SK-N-SH (cell line): Measurements from ENCODE around the gene SCD5. TPM values are rescaled to one million over a fixed set of nuclear protein-coding genes. Genes with fewer than 3 reads are reported as not detected.

ENCODE experiments used
- CTCF ChIA-PET: fragments of 300-600, 350-600 bp; formaldehyde crosslinking; extraction: SDS; loops from one replicate; lab custom pipeline; 2021; lab: Yijun Ruan, JAX
- POLR2A ChIA-PET: fragments of 350-600 bp; sonication (Branson Sonifier 250); formaldehyde crosslinking; extraction: SDS; loops from one replicate; lab custom pipeline; 2020; ENCODE audit warnings: antibody characterized with exemption, inconsistent platforms; lab: Yijun Ruan, JAX
- DNase-seq: peaks from one replicate; pipeline ENCODE4 v3.0.0; 2012
- H2AFZ ChIP-seq: fragments of 200-600 bp; sonication (generic); 2 replicates; pipeline ENCODE4 v1.8.1; 2016; ENCODE audit warnings: antibody characterized with exemption, mild to moderate bottlenecking, low read depth
- H3F3A ChIP-seq: fragments of 200-600 bp; sonication (generic); replicated peaks from 2 replicates; pipeline ENCODE3; 2016; ENCODE audit warnings: antibody characterized with exemption, mild to moderate bottlenecking; ENCODE audit not compliant: insufficient read depth
- H3K27ac ChIP-seq, 2 experiments: fragments of 200-500 bp in 1 of 2; fragments of 200-600 bp in 1 of 2; sonication (Bioruptor generic) in 1 of 2; sonication (generic), shearing (Covaris generic) in 1 of 2; 2 replicates each; pipeline versions ENCODE4 v1.5.1 to v1.6.1; 2014 to 2016; ENCODE audit warnings: low read depth in 2 of 2, inconsistent platforms in 1 of 2, low read length in 1 of 2, mild to moderate bottlenecking in 1 of 2, mixed read lengths in 1 of 2
- H3K27me3 ChIP-seq: fragments of 200-600 bp; sonication (generic), shearing (Covaris generic); 2 replicates; pipeline ENCODE4 v1.6.1; 2016; ENCODE audit warnings: mixed run types; ENCODE audit not compliant: insufficient read depth
- H3K36me3 ChIP-seq, 2 experiments: fragments of 200-500 bp in 1 of 2; fragments of 200-600 bp in 1 of 2; sonication (Bioruptor generic) in 1 of 2; sonication (generic) in 1 of 2; replicated peaks in 1 of 2; 2 replicates each; pipeline versions ENCODE3 to v1.5.1; 2014 to 2016; ENCODE audit warnings: low read length in 1 of 2, mild to moderate bottlenecking in 1 of 2; ENCODE audit not compliant: insufficient read depth in 2 of 2, control insufficient read depth in 1 of 2
- H3K4me1 ChIP-seq, 2 experiments: fragments of 200-500 bp in 1 of 2; fragments of 200-600 bp in 1 of 2; sonication (Bioruptor generic) in 1 of 2; sonication (generic), shearing (Covaris generic) in 1 of 2; 2 replicates each; pipeline versions ENCODE4 v1.5.1 to v1.6.1; 2014 to 2016; ENCODE audit warnings: low read depth in 1 of 2, low read length in 1 of 2, mixed run types in 1 of 2; ENCODE audit not compliant: insufficient read depth in 2 of 2, control insufficient read depth in 1 of 2
- H3K4me2 ChIP-seq: fragments of 200-600 bp; sonication (generic), shearing (Covaris generic); 2 replicates; pipeline ENCODE4 v1.6.1; 2017; ENCODE audit warnings: mixed run types
- H3K4me3 ChIP-seq, 2 experiments: fragments of 200-500 bp in 1 of 2; fragments of 200-600 bp in 1 of 2; sonication (Bioruptor generic) in 1 of 2; sonication (generic), shearing (Covaris generic) in 1 of 2; 2 replicates each; pipeline versions ENCODE4 v1.5.1 to v1.8.1; 2014 to 2016; ENCODE audit warnings: low read depth in 2 of 2, inconsistent platforms in 1 of 2, low read length in 1 of 2, mild to moderate bottlenecking in 1 of 2, mixed read lengths in 1 of 2, moderate library complexity in 1 of 2
- H3K79me2 ChIP-seq: fragments of 200-600 bp; sonication (generic); 2 replicates; pipeline ENCODE4 v1.8.1; 2017; ENCODE audit warnings: mild to moderate bottlenecking; ENCODE audit not compliant: insufficient read depth
- H3K9ac ChIP-seq: fragments of 200-600 bp; sonication (generic); 2 replicates; pipeline ENCODE4 v1.6.1; 2017; ENCODE audit warnings: mixed run types
- H3K9me2 ChIP-seq: fragments of 200-600 bp; sonication (generic); 2 replicates; pipeline ENCODE4 v1.6.1; 2017; ENCODE audit warnings: mixed run types
- H3K9me3 ChIP-seq: fragments of 200-600 bp; sonication (generic); 2 replicates; pipeline ENCODE4 v1.6.1; 2017; ENCODE audit warnings: mixed run types, mild to moderate bottlenecking, moderate library complexity
- H4K20me1 ChIP-seq: fragments of 200-600 bp; sonication (generic); 2 replicates; pipeline ENCODE4 v1.6.1; 2017; ENCODE audit warnings: mild to moderate bottlenecking, mixed run types; ENCODE audit not compliant: insufficient read depth
- CTCF ChIP-seq: fragments of 200-600 bp; sonication (generic); IDR thresholded peaks from 2 replicates; pipeline ENCODE4 v1.6.1; 2017; ENCODE audit warnings: antibody characterized with exemption, mild to moderate bottlenecking, moderate library complexity
- ELF1 ChIP-seq: IDR thresholded peaks from 2 replicates; pipeline ENCODE4 v1.4.0; 2012
- EZH2phosphoT487 ChIP-seq: fragments of 200-600 bp; sonication (generic); IDR thresholded peaks from 2 replicates; pipeline ENCODE4 v1.6.1; 2017; ENCODE audit warnings: low read depth, mixed run types, mild to moderate bottlenecking, antibody characterized with exemption, moderate library complexity, borderline replicate concordance
- FOSL2 ChIP-seq: IDR thresholded peaks from 2 replicates; pipeline ENCODE4 v1.4.0; 2012; ENCODE audit warnings: low read depth, mild to moderate bottlenecking, moderate library complexity, borderline replicate concordance
- FOXJ3 ChIP-seq: sonication (generic); formaldehyde crosslinking; IDR thresholded peaks from 2 replicates; pipeline ENCODE4 v1.5.1; 2020; ENCODE audit warnings: mild to moderate bottlenecking, missing genetic modification reagents
- FOXM1 ChIP-seq: IDR thresholded peaks from 2 replicates; pipeline ENCODE4 v1.4.0; 2012; ENCODE audit warnings: low read depth, mild to moderate bottlenecking
- GABPA ChIP-seq: IDR thresholded peaks from 2 replicates; pipeline ENCODE4 v1.4.0; 2012; ENCODE audit warnings: low read depth, mild to moderate bottlenecking
- GATA2 ChIP-seq: sonication (generic); formaldehyde crosslinking; IDR thresholded peaks from 2 replicates; pipeline ENCODE4 v1.5.0; 2020; ENCODE audit warnings: mild to moderate bottlenecking, missing genetic modification reagents
- IRF3 ChIP-seq: fragments of 150-350 bp; IDR thresholded peaks from 2 replicates; pipeline ENCODE4 v1.6.1; 2016; ENCODE audit warnings: mild to moderate bottlenecking, low read depth, low read length
- JUND ChIP-seq: IDR thresholded peaks from 2 replicates; pipeline ENCODE4 v1.4.0; 2012
- MXI1 ChIP-seq: IDR thresholded peaks from 2 replicates; pipeline ENCODE4 v1.6.1; 2012; ENCODE audit warnings: mild to moderate bottlenecking, low read depth, low read length, improper control_type of control experiment
- NFIC ChIP-seq: IDR thresholded peaks from 2 replicates; pipeline ENCODE4 v1.4.0; 2012; ENCODE audit warnings: borderline replicate concordance
- NRF1 ChIP-seq: IDR thresholded peaks from 2 replicates; pipeline ENCODE4 v1.6.1; 2012; ENCODE audit warnings: low read depth, mild to moderate bottlenecking, low read length
- RAD21 ChIP-seq: IDR thresholded peaks from 2 replicates; pipeline ENCODE4 v1.6.1; 2012; ENCODE audit warnings: mild to moderate bottlenecking, low read length
- RCOR1 ChIP-seq: fragments of 150-350 bp; IDR thresholded peaks from 2 replicates; pipeline ENCODE4 v1.6.1; 2017; ENCODE audit warnings: antibody characterized with exemption, low read length
- RXRA ChIP-seq: IDR thresholded peaks from 2 replicates; pipeline ENCODE4 v1.4.0; 2012; ENCODE audit warnings: low read depth, mild to moderate bottlenecking, borderline replicate concordance
- TCF12 ChIP-seq: IDR thresholded peaks from 2 replicates; pipeline ENCODE4 v1.4.0; 2012
- YY1 ChIP-seq: IDR thresholded peaks from 2 replicates; pipeline ENCODE4 v1.4.0; 2012; ENCODE audit warnings: low read depth, mild to moderate bottlenecking
- WGBS: methylation state at CpG from one replicate; pipeline ENCODE4 v1.1.6; 2017; ENCODE audit warnings: low lambda C conversion rate; 5-methylcytosine and 5-hydroxymethylcytosine counted together
- polyA plus RNA-seq, 3 experiments: library from polyadenylated mRNA; depleted of rRNA; stranded (reverse); fragments of >200 nt; gene quantifications; 2 replicates each; pipeline ENCODE4 v1.2.3, GENCODE V29; 2012

SCD5 gene
- polyA plus RNA-seq, 1 of the 3 experiments (the other 2 are of a cell fraction), result 23.7 TPM

- POLR2A ChIA-PET, result no interaction called here
- CTCF ChIA-PET, result interaction anchor here (1.2 to 4.9 kb wide), 6 partner anchors 9 to 275 kb away, joined by 3 to 36 read pairs (median 4); no protein-coding TSS in a partner anchor
- TF ChIP-seq IRF3, result no peak
- no peak for TF ChIP-seq FOXM1
- TF ChIP-seq RXRA, result no peak
- no peak for TF ChIP-seq CTCF
- TF ChIP-seq FOXJ3 (CRISPR knock-in tag), result no peak
- no peak for TF ChIP-seq TCF12
- TF ChIP-seq JUND, result no peak
- TF ChIP-seq FOSL2, result no peak
- TF ChIP-seq NFIC, result no peak
- no peak for TF ChIP-seq GATA2 (CRISPR knock-in tag)
- TF ChIP-seq NRF1, result no peak
- no peak for TF ChIP-seq EZH2phosphoT487
- no peak for TF ChIP-seq GABPA
Observed at GRCh38 chr4:82737354-82737753, 61.2 kb downstream of the SCD5 start.

GRCh38 chr4:82733636-82734035 lies 65.0 kb downstream of the SCD5 start:
- ChIA-PET CTCF (interaction anchor here (0.6 to 6.8 kb wide), 4 partner anchors 12 to 239 kb away, joined by 3 to 42 read pairs (median 4); no protein-coding TSS in a partner anchor), POLR2A (no interaction called here)
- H3K4me3 ChIP-seq, result no peak overlapping the region
- no peak overlapping the region for H3K4me2 ChIP-seq
- H3K9me2 ChIP-seq, result no peaks in the 10 kb centered on the region
- H3K79me2 ChIP-seq, result no peaks in the 10 kb centered on the region; the same call in 1 of the 2 replicates
- H3K27me3 ChIP-seq, result no peaks in the 10 kb centered on the region
- H3K4me1 ChIP-seq, result peaks cover 10 to 11% of the 10 kb centered on the region in 2 experiments; a peak in 2 of 4 replicates
- peaks cover 0 to 9% of the 10 kb centered on the region in 2 experiments for H3K36me3 ChIP-seq
- no peak overlapping the region for H2AFZ ChIP-seq
- TF ChIP-seq GATA2 (CRISPR knock-in tag), result no peak
- peak; percentile 81 for TF ChIP-seq FOSL2
- TF ChIP-seq NFIC, result no peak
- peak; percentile 60; the same call in 1 of the 2 replicates for TF ChIP-seq TCF12
- no peak for TF ChIP-seq RAD21
- no peak for TF ChIP-seq YY1
- TF ChIP-seq RCOR1, result no peak
- no peak for TF ChIP-seq MXI1
- no peak for TF ChIP-seq ELF1
- peak; percentile 45 for TF ChIP-seq JUND
- H3K9me3 ChIP-seq, result no peaks in the 10 kb centered on the region
- H3K27ac ChIP-seq, result no peak overlapping the region
- H3K9ac ChIP-seq, result no peak overlapping the region
- H4K20me1 ChIP-seq, result no peaks in the 10 kb centered on the region
- DNase-seq, result no peak
- no peaks in the 10 kb centered on the region for H3F3A ChIP-seq
- WGBS, result 71% methylated on average over 7 of the region's 7 CpGs

More at GRCh38 chr4:82737354-82737753, 61.2 kb downstream of the SCD5 start:
- Histone ChIP-seq H3K36me3 (peaks cover 0 to 9% of the 10 kb centered on the region in 2 experiments), H3F3A (no peaks in the 10 kb centered on the region), H3K27me3 (no peaks in the 10 kb centered on the region), H2AFZ (no peak overlapping the region), H3K4me2 (no peak overlapping the region), H4K20me1 (no peaks in the 10 kb centered on the region), H3K79me2 (0 out of 2 replicates have a peak, but pooled peaks cover 6% of the 10 kb centered on the region), H3K4me1 (peaks cover 0 to 11% of the 10 kb centered on the region in 2 experiments; a peak in 2 of 4 replicates), H3K9ac (no peak overlapping the region), H3K4me3 (no peak overlapping the region), H3K9me2 (no peaks in the 10 kb centered on the region), H3K27ac (no peak overlapping the region), H3K9me3 (no peaks in the 10 kb centered on the region)
- DNase-seq, result no peak
